Endodermal cell (in vitro differentiated cells): ENCODE measurements around the gene REXO1. TPM values are rescaled to one million over a fixed set of nuclear protein-coding genes. Genes with fewer than 3 reads are reported as not detected.

Experiments
- DNase-seq: peaks from one replicate; pipeline ENCODE4 v3.0.0-alpha.2; 2017
- H3K27ac ChIP-seq: 2 replicates; pipeline ENCODE4 v1.5.1; 2013; ENCODE audit warnings: mild to moderate bottlenecking, low read depth, low read length, moderate library complexity
- H3K27me3 ChIP-seq: 2 replicates; pipeline ENCODE4 v1.6.1; 2013; ENCODE audit warnings: mild to moderate bottlenecking, low read length, moderate library complexity; ENCODE audit not compliant: insufficient read depth, control insufficient read depth, poor library complexity, severe bottlenecking
- H3K36me3 ChIP-seq: 2 replicates; pipeline ENCODE4 v1.7.0; 2013; ENCODE audit warnings: mild to moderate bottlenecking, low read length, moderate library complexity; ENCODE audit not compliant: control insufficient read depth, insufficient read depth
- H3K4me1 ChIP-seq: one replicate; pipeline ENCODE4 v1.7.0; 2013; ENCODE audit warnings: low read length; ENCODE audit not compliant: control insufficient read depth, insufficient read depth
- H3K4me3 ChIP-seq: 2 replicates; pipeline ENCODE4 v1.5.1; 2013; ENCODE audit warnings: mild to moderate bottlenecking, low read length, moderate library complexity
- H3K9ac ChIP-seq: 2 replicates; pipeline ENCODE4 v1.6.1; 2013; ENCODE audit warnings: mild to moderate bottlenecking, low read length, moderate library complexity; ENCODE audit not compliant: poor library complexity, severe bottlenecking; ENCODE audit errors: extremely low read depth
- H3K9me3 ChIP-seq: 2 replicates; pipeline ENCODE4 v1.6.1; 2013; ENCODE audit warnings: mild to moderate bottlenecking, low read length, moderate library complexity; ENCODE audit not compliant: control insufficient read depth
- H3K27ac Mint-ChIP-seq: 2 replicates; pipeline ENCODE4 v1.8.0; 2020; ENCODE audit warnings: mixed read lengths
- H3K27me3 Mint-ChIP-seq: 2 replicates; pipeline ENCODE4 v1.8.0; 2021; ENCODE audit warnings: mild to moderate bottlenecking, mixed read lengths; ENCODE audit not compliant: insufficient read depth
- H3K36me3 Mint-ChIP-seq: 2 replicates; pipeline ENCODE4 v1.8.0; 2020; ENCODE audit warnings: low read depth, mixed read lengths
- H3K4me1 Mint-ChIP-seq: 2 replicates; pipeline ENCODE4 v1.8.0; 2020; ENCODE audit warnings: mixed read lengths
- H3K4me3 Mint-ChIP-seq: 2 replicates; pipeline ENCODE4 v1.8.0; 2020; ENCODE audit warnings: mild to moderate bottlenecking, moderate library complexity, mixed read lengths
- H3K9me3 Mint-ChIP-seq: 2 replicates; pipeline ENCODE4 v1.8.0; 2020; ENCODE audit warnings: mild to moderate bottlenecking, mixed read lengths
- WGBS, 2 experiments: methylation state at CpG; one replicate each; pipeline versions ENCODE4 v1.1.5 to v1.1.7; 2013; ENCODE audit warnings: missing lambda C conversion rate in 2 of 2, mixed read lengths in 1 of 2; ENCODE audit not compliant: insufficient coverage in 1 of 2, insufficient read length in 1 of 2; 5-methylcytosine and 5-hydroxymethylcytosine counted together
- total RNA-seq, 2 donors: library from RNA; stranded (reverse); fragmentation: NEBNext Ultra II Directional in 1 of 2; extraction: Animal tissue kit (Norgen Biotek cat#: 25700) in 1 of 2; gene quantifications; 2 replicates in 1 of 2; 3 replicates in 1 of 2; pipeline ENCODE4 v1.2.1, GENCODE V29; 2021
- TF ChIP-seq, protein P1 (sequence below): fragments of 200-600 bp; sonication (generic); conservative IDR thresholded peaks from 2 replicates; pipeline ENCODE4 v1.5.0; 2021; ENCODE audit warnings: antibody characterized with exemption, mild to moderate bottlenecking

Gene REXO1
- total RNA-seq, 2 donors from 2014 or later, result 51.6 to 56.4 TPM

DNA sequence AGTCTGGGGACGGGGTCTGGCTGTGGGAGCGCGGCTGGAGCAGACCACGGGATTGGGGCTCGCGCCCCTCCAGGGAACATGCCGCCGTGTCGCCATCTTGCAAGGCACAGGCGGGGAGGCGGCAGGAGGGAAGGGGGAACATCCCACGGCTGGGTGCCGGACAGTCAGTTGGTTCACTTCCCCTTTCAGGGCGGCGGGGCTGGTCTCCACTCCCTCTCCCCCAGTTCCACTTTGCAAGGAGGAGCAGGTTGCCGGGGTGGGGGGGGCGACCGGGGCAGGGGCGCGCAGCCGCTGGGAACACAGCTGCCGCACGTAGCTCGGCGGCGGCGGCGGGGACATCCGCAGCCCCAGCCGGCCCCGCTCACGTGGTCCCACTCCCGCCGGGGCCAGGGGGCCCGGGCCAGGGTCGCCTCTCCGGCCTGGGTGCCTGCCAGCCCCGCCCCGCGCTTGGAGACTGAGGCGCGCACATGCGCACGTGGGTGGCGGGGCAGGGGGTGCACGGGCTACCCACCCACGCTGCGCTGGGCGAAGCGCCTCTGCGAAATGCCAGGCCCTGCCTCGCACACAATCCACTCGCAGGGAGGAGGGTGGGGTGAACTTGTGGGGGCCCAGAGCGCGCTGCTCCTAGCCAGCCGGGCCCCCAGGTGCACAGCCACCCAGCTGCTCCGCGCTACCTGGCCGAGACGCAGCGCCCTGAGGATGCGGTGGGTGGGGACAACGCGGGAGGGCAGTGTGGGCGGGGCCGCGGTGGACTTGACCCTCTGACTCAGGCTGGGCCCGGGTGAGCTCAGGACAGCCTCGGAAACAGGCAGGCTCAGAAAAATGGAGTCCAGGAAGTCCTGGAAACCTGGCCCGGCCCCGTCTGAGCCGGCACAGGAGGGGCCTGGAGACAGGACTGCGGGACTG, 8.7 kb upstream of the REXO1 start:
- Histone ChIP-seq H3K27ac (peak overlapping the region; percentile 89), H3K27me3 (no peaks in the 10 kb centered on the region), H3K4me3 (no peak overlapping the region), H3K9me3 (no peaks in the 10 kb centered on the region), H3K9ac (no peak overlapping the region), H3K4me1 (peaks cover 28% of the 10 kb centered on the region), H3K36me3 (peaks cover 4% of the 10 kb centered on the region)
- Mint-ChIP-seq H3K4me1 (peaks cover 39% of the 10 kb centered on the region), H3K9me3 (no peaks in the 10 kb centered on the region), H3K4me3 (peak overlapping the region; percentile 40), H3K27me3 (peaks cover 7% of the 10 kb centered on the region), H3K36me3 (peaks cover 4% of the 10 kb centered on the region), H3K27ac (no peak overlapping the region)
- TF ChIP-seq, protein P1, sequence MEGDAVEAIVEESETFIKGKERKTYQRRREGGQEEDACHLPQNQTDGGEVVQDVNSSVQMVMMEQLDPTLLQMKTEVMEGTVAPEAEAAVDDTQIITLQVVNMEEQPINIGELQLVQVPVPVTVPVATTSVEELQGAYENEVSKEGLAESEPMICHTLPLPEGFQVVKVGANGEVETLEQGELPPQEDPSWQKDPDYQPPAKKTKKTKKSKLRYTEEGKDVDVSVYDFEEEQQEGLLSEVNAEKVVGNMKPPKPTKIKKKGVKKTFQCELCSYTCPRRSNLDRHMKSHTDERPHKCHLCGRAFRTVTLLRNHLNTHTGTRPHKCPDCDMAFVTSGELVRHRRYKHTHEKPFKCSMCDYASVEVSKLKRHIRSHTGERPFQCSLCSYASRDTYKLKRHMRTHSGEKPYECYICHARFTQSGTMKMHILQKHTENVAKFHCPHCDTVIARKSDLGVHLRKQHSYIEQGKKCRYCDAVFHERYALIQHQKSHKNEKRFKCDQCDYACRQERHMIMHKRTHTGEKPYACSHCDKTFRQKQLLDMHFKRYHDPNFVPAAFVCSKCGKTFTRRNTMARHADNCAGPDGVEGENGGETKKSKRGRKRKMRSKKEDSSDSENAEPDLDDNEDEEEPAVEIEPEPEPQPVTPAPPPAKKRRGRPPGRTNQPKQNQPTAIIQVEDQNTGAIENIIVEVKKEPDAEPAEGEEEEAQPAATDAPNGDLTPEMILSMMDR, result no peak
- WGBS, 2 experiments, result 46 to 53% methylated on average over 35 to 70 of the region's 73 CpGs
- DNase-seq, result peak; percentile 91

DNA sequence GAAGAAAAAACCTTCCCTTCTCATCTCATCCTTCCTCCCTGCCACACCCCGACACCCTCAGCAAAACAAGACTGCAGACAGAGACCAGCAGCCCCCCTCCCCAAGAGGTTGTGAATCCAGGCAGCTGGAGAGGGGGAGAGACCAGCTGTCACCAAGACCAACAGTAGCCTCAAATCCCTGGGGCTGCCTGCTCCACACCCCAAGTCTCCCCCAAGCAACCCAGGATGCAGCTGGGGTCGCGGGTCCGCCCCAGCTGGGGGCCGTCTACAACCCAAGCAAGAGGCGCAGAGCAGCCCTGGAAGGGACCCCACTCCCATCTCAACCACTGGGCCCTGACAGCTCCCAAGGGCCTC, 8.0 kb upstream of the REXO1 start:
- Histone ChIP-seq H3K36me3 (peaks cover 4% of the 10 kb centered on the region), H3K9ac (no peak overlapping the region)
- H3K4me3 Mint-ChIP-seq, result peak overlapping the region; percentile 39

DNA sequence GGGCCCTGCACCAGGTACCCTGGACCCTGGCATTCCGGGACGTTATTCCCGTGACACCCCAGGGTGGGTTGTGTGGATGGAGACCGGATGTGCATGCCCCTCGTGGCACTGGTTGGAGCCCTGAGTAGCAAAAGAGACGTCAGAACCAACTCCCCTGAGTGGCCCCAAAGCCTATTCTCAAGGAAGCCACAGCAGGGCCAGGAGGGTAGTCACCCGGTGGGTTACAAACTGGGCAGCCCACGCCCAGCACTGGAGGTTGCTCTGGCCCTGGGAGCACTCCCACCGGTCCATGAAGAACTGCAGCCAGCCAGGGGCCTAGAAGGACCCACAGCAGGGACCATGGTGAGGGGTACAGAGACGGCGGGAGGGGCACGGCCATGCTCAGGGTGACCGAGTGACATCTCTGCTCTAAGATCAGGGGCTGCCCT, 7.6 kb upstream of the REXO1 start:
- DNase-seq, result peak; percentile 65
- TF ChIP-seq, protein P1, result no peak
- Mint-ChIP-seq H3K27me3 (no peaks in the 10 kb centered on the region), H3K27ac (peak overlapping the region; percentile 84), H3K4me1 (peaks cover 30% of the 10 kb centered on the region), H3K4me3 (peak overlapping the region; percentile 39), H3K36me3 (peaks cover 7% of the 10 kb centered on the region), H3K9me3 (no peaks in the 10 kb centered on the region)
- Histone ChIP-seq H3K9ac (no peak overlapping the region), H3K36me3 (peaks cover 4% of the 10 kb centered on the region), H3K4me1 (peaks cover 28% of the 10 kb centered on the region), H3K4me3 (peak overlapping the region; percentile 40), H3K27me3 (no peaks in the 10 kb centered on the region), H3K27ac (peak overlapping the region; percentile 89), H3K9me3 (no peaks in the 10 kb centered on the region)
- WGBS, 2 experiments, result 72 to 81% methylated on average over 5 to 13 of the region's 13 CpGs

More for the DNA sequence above, 8.0 kb upstream of the REXO1 start:
- DNase-seq, result no peak
- Mint-ChIP-seq H3K36me3 (peaks cover 4% of the 10 kb centered on the region), H3K4me1 (peaks cover 34% of the 10 kb centered on the region), H3K27ac (peak overlapping the region; percentile 84), H3K9me3 (no peaks in the 10 kb centered on the region), H3K27me3 (peaks cover 2% of the 10 kb centered on the region)
- TF ChIP-seq, protein P1, result no peak
- H3K4me3 ChIP-seq, result no peak overlapping the region
- no peaks in the 10 kb centered on the region for H3K27me3 ChIP-seq
- peak overlapping the region; percentile 89 for H3K27ac ChIP-seq
- 86% methylated on average over 6 of the region's 6 CpGs; no CpG with 5 or more reads in 1 of the 2 experiments for WGBS, 2 experiments
- H3K9me3 ChIP-seq, result no peaks in the 10 kb centered on the region
- peaks cover 28% of the 10 kb centered on the region for H3K4me1 ChIP-seq
